ENCODE data around the gene HSPH1. TPM values are rescaled to one million over a fixed set of nuclear protein-coding genes. Genes with fewer than 3 reads are reported as not detected.

The HSPH1 gene
- total RNA-seq, 1 experiment from 2014 or later: 116 TPM

DNA sequence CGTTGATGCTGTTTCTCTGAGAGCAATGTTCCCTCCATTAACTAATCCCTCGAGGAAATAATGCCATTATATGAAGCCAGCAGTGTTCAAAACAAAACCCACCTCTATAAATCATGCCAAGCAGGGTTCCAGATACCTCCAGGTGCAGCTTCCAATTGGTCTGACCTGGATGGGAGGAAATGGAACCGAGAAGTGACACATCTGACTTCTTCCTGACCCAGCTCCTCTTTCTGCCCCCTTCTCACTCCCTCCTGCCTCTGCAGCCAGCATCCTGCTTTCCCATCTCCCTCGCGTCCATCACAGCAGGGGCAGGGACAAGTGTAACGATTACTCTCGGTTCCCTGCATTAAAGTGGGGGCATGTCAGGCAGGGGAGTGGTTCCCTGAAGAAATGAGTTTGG is 37.5 kb downstream of the HSPH1 start:
- Histone ChIP-seq H3K27ac (ENCODE audit: low read depth, low read length) (no peak overlapping the region), H4K20me1 (ENCODE audit: insufficient read depth) (no peaks in the 10 kb centered on the region), H3K9me2 (ENCODE audit: insufficient read depth) (no peaks in the 10 kb centered on the region), H3K4me3 (replicated peaks in 1 of 2; ENCODE audit: low read depth in 1 of 2, low read length in 2 of 2) (no peak overlapping the region), H2AFZ (ENCODE audit: low read depth, low read length, poor library complexity, severe bottlenecking) (no peak overlapping the region), H3K4me1 (ENCODE audit: control insufficient read depth in 1 of 2, insufficient read depth in 2 of 2, low read length in 2 of 2) (no peaks in the 10 kb centered on the region), H3K9me3 (ENCODE audit: control insufficient read depth in 1 of 2, insufficient read depth in 1 of 2, low read depth in 1 of 2, low read length in 2 of 2) (no peaks in the 10 kb centered on the region), H3K79me2 (ENCODE audit: insufficient read depth, low read length) (no peaks in the 10 kb centered on the region), H3K27me3 (ENCODE audit: insufficient read depth, low read length) (peaks cover 38% of the 10 kb centered on the region; the same call in 1 of the 2 replicates), H3K9ac (ENCODE audit: low read length) (no peak overlapping the region), H3K36me3 (ENCODE audit: control insufficient read depth in 1 of 2, insufficient read depth in 2 of 2, low read length in 2 of 2) (no peaks in the 10 kb centered on the region), H3K4me2 (ENCODE audit: low read length) (no peak overlapping the region)
- no TSS peak for BruUV-seq (replicated peaks)
- ATAC-seq (no peak), DNase-seq (ENCODE audit: low read depth, low spot score) (no peak)
- TF ChIP-seq CBX3 (IDR thresholded peaks at IDR 0.05; ENCODE audit: low read depth) (no peak), EZH2 (IDR thresholded peaks at IDR 0.05) (no peak), TCF7L2 (IDR thresholded peaks at IDR 0.05; ENCODE audit: borderline replicate concordance, extremely low read depth, insufficient read depth, insufficient read length) (no peak), SRF (IDR thresholded peaks at IDR 0.05; ENCODE audit: low read depth) (no peak), SP1 (IDR thresholded peaks at IDR 0.05; ENCODE audit: low read depth) (no peak), POLR2AphosphoS5 (IDR thresholded peaks at IDR 0.05; ENCODE audit: low read depth, low read length) (no peak), POLR2A (IDR thresholded peaks at IDR 0.05; ENCODE audit: borderline replicate concordance, extremely low read depth, insufficient read depth, insufficient read length) (no peak), JUND (IDR thresholded peaks at IDR 0.05) (no peak), SIN3A (IDR thresholded peaks at IDR 0.05; ENCODE audit: low read depth) (no peak), ZFX (IDR thresholded peaks at IDR 0.05) (no peak), ELF1 (IDR thresholded peaks at IDR 0.05; ENCODE audit: borderline replicate concordance, low read depth) (no peak), YY1 (IDR thresholded peaks at IDR 0.05; ENCODE audit: extremely low read depth, insufficient replicate concordance, low read depth, low read length) (no peak), CTCF (IDR thresholded peaks at IDR 0.05 in 2 of 3, conservative IDR thresholded peaks at IDR 0.05 in 1 of 3; ENCODE audit: borderline replicate concordance in 1 of 3, insufficient read depth in 1 of 3, low read depth in 2 of 3, low read length in 2 of 3) (no peak), MAX (IDR thresholded peaks at IDR 0.05) (no peak), CEBPB (IDR thresholded peaks at IDR 0.05; ENCODE audit: low read depth) (no peak), FOSL1 (IDR thresholded peaks at IDR 0.05; ENCODE audit: low read depth) (no peak), ZNF274 (IDR thresholded peaks at IDR 0.05; ENCODE audit: low read depth, low read length) (no peak)
- TF ChIP-seq, protein P1, sequence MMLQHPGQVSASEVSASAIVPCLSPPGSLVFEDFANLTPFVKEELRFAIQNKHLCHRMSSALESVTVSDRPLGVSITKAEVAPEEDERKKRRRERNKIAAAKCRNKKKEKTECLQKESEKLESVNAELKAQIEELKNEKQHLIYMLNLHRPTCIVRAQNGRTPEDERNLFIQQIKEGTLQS (IDR thresholded peaks at IDR 0.05): no peak
- TF ChIP-seq, protein P2, sequence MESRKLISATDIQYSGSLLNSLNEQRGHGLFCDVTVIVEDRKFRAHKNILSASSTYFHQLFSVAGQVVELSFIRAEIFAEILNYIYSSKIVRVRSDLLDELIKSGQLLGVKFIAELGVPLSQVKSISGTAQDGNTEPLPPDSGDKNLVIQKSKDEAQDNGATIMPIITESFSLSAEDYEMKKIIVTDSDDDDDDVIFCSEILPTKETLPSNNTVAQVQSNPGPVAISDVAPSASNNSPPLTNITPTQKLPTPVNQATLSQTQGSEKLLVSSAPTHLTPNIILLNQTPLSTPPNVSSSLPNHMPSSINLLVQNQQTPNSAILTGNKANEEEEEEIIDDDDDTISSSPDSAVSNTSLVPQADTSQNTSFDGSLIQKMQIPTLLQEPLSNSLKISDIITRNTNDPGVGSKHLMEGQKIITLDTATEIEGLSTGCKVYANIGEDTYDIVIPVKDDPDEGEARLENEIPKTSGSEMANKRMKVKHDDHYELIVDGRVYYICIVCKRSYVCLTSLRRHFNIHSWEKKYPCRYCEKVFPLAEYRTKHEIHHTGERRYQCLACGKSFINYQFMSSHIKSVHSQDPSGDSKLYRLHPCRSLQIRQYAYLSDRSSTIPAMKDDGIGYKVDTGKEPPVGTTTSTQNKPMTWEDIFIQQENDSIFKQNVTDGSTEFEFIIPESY (IDR thresholded peaks at IDR 0.05; ENCODE audit: extremely low read depth, insufficient replicate concordance, low read length): no peak
- TF ChIP-seq, protein P3, sequence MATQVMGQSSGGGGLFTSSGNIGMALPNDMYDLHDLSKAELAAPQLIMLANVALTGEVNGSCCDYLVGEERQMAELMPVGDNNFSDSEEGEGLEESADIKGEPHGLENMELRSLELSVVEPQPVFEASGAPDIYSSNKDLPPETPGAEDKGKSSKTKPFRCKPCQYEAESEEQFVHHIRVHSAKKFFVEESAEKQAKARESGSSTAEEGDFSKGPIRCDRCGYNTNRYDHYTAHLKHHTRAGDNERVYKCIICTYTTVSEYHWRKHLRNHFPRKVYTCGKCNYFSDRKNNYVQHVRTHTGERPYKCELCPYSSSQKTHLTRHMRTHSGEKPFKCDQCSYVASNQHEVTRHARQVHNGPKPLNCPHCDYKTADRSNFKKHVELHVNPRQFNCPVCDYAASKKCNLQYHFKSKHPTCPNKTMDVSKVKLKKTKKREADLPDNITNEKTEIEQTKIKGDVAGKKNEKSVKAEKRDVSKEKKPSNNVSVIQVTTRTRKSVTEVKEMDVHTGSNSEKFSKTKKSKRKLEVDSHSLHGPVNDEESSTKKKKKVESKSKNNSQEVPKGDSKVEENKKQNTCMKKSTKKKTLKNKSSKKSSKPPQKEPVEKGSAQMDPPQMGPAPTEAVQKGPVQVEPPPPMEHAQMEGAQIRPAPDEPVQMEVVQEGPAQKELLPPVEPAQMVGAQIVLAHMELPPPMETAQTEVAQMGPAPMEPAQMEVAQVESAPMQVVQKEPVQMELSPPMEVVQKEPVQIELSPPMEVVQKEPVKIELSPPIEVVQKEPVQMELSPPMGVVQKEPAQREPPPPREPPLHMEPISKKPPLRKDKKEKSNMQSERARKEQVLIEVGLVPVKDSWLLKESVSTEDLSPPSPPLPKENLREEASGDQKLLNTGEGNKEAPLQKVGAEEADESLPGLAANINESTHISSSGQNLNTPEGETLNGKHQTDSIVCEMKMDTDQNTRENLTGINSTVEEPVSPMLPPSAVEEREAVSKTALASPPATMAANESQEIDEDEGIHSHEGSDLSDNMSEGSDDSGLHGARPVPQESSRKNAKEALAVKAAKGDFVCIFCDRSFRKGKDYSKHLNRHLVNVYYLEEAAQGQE (IDR thresholded peaks at IDR 0.05; ENCODE audit: low read depth): no peak
- intact Hi-C loops (cut with micrococcal nuclease): no loop called here
- POLR2A ChIA-PET: no interaction called here
- RAD21 ChIA-PET (ENCODE audit: low non-redundant PET in 1 of 2, low total read pairs in 2 of 2, uncharacterized antibody in 2 of 2, unreplicated experiment in 2 of 2): no interaction called here
- CTCF ChIA-PET: no interaction called here
